ENCODE data around the gene NHP2. TPM values are rescaled to one million over a fixed set of nuclear protein-coding genes. Genes with fewer than 3 reads are reported as not detected.

Gene NHP2
- total RNA-seq: 178 and 188 TPM in 2 replicates
- 148 and 149 TPM in 2 replicates for polyA plus RNA-seq

DNA sequence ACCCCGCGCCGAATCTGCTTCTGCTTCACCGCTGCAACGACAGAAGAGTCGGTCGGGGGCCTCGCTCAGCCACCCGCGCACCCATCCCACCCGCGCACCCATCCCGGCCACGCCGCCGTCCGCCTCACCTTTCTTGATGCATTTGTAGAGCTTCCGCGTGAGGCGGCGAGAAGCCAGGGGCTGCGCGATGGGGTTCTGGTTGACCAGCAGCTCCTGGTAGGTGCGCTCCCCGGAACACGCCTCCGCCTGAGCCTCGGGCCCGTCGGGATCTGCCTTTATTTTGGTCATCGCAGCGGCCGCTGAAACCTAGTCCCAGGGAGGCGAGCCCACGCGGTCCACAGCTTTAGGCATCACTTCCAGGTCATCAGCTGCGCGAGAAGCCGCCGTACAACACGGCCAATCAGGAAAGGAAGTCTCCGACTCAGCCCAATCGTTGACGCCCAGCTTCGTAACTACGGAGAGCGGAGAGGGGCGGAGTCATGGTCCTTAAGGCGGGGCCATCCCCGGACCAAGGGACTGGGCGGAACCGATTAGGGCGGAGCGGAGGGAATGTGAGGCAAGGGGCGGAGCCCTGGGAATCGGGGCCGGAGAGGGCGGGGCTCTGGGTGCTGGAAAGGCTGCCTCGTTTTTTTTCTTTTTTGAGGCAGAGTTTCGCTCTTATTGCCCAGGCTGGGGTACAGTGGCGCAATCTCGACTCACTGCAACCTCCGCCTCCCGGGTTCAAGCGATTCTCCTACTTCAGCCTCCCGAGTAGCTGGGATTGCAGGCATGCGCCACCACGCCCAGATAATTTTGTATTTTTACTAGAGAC, at the start of gene NHP2:
TSS of gene NHP2 (minus strand) at position 356 of the 811 bp plus-strand sequence. CDS start at position 288, 68 bp downstream.
- Histone ChIP-seq H3K79me2 (peaks cover 11% of the 10 kb centered on the region), H3K4me3 (peak within 1 kb of the TSS; percentile 41), H4K20me1 (ENCODE audit: insufficient read depth, poor library complexity, severe bottlenecking) (no peaks in the 10 kb centered on the region), H3K4me2 (peak within 1 kb of the TSS; percentile 87), H3K4me1 (ENCODE audit: insufficient read depth) (peaks cover 5% of the 10 kb centered on the region), H3K9me3 (ENCODE audit: low read depth) (no peaks in the 10 kb centered on the region), H2AFZ (peak within 1 kb of the TSS; percentile 39), H3K27me3 (no peaks in the 10 kb centered on the region), H3K36me3 (replicated peaks; ENCODE audit: insufficient read depth, low read depth) (no peaks in the 10 kb centered on the region), H3K27ac (peak within 1 kb of the TSS; percentile 28), H3K9me2 (replicated peaks; ENCODE audit: insufficient read depth) (no peaks in the 10 kb centered on the region)
- TF ChIP-seq EZH2 (IDR thresholded peaks at IDR 0.05; ENCODE audit: borderline replicate concordance) (no peak), EZH2phosphoT487 (IDR thresholded peaks at IDR 0.05; ENCODE audit: low read depth, severe bottlenecking, unreplicated experiment) (no peak), CTCF (IDR thresholded peaks at IDR 0.05; ENCODE audit: poor library complexity) (no peak)
- WGBS (ENCODE audit: low lambda C conversion rate, missing lambda C conversion rate): 6% methylated on average over 62 of the region's 68 CpGs
- peak; percentile 100 for DNase-seq (ENCODE audit: low spot score)

DNA sequence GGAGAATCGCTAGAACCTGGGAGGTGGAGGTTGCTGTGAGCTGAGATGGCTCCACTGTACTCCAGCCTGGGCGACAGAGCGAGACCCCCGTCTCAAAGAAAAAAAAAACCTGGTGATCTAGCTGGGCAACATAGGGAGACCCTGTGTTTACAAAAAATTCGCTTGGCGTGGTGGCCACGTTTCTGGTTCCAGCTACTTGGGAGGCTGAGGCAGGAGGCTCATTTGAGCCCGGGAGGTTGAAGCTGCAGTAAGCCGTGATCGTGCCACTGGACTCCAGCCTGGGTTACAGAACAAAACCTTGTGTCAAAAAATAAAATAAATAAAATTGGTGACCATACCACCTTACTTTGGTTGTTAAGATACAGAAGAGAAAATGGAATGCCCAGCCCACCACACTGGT, 48.9 kb upstream of the NHP2 start:
- WGBS (ENCODE audit: low lambda C conversion rate, missing lambda C conversion rate): 98% methylated on average over 10 of the region's 10 CpGs
- TF ChIP-seq CTCF (IDR thresholded peaks at IDR 0.05; ENCODE audit: poor library complexity) (no peak), EZH2 (IDR thresholded peaks at IDR 0.05; ENCODE audit: borderline replicate concordance) (no peak), EZH2phosphoT487 (IDR thresholded peaks at IDR 0.05; ENCODE audit: low read depth, severe bottlenecking, unreplicated experiment) (no peak)

GRCh38 chr5:178201927-178202235, 48.2 kb upstream of the NHP2 start:
- Histone ChIP-seq H3K27me3 (no peaks in the 10 kb centered on the region), H3K27ac (no peak overlapping the region), H3K4me2 (no peak overlapping the region), H2AFZ (no peak overlapping the region), H3K9me3 (ENCODE audit: low read depth) (no peaks in the 10 kb centered on the region), H3K4me1 (ENCODE audit: insufficient read depth) (peaks cover 14% of the 10 kb centered on the region), H3K79me2 (peaks cover 19% of the 10 kb centered on the region), H3K36me3 (replicated peaks; ENCODE audit: insufficient read depth, low read depth) (no peaks in the 10 kb centered on the region), H3K9me2 (replicated peaks; ENCODE audit: insufficient read depth) (no peaks in the 10 kb centered on the region), H4K20me1 (ENCODE audit: insufficient read depth, poor library complexity, severe bottlenecking) (peaks cover 18% of the 10 kb centered on the region), H3K4me3 (no peak overlapping the region)
- 51% methylated on average over 2 of the region's 2 CpGs for WGBS (ENCODE audit: low lambda C conversion rate, missing lambda C conversion rate)
- TF ChIP-seq CTCF (IDR thresholded peaks at IDR 0.05; ENCODE audit: poor library complexity) (no peak), EZH2phosphoT487 (IDR thresholded peaks at IDR 0.05; ENCODE audit: low read depth, severe bottlenecking, unreplicated experiment) (no peak), EZH2 (IDR thresholded peaks at IDR 0.05; ENCODE audit: borderline replicate concordance) (no peak)
- DNase-seq (ENCODE audit: low spot score): no peak

More for the DNA sequence above, 48.9 kb upstream of the NHP2 start:
- no peak overlapping the region for H3K4me3 ChIP-seq
- no peaks in the 10 kb centered on the region for H3K9me2 ChIP-seq (replicated peaks; ENCODE audit: insufficient read depth)
- H3K9me3 ChIP-seq (ENCODE audit: low read depth): no peaks in the 10 kb centered on the region
- DNase-seq (ENCODE audit: low spot score): no peak
- H3K4me1 ChIP-seq (ENCODE audit: insufficient read depth): peaks cover 20% of the 10 kb centered on the region
- peaks cover 25% of the 10 kb centered on the region for H3K79me2 ChIP-seq
- no peaks in the 10 kb centered on the region for H3K36me3 ChIP-seq (replicated peaks; ENCODE audit: insufficient read depth, low read depth)
- H4K20me1 ChIP-seq (ENCODE audit: insufficient read depth, poor library complexity, severe bottlenecking): peaks cover 25% of the 10 kb centered on the region
- H2AFZ ChIP-seq: no peak overlapping the region
- no peaks in the 10 kb centered on the region for H3K27me3 ChIP-seq
- H3K27ac ChIP-seq: no peak overlapping the region
- no peak overlapping the region for H3K4me2 ChIP-seq
